ENCODE measurements around the gene FAR2. TPM values are rescaled to one million over a fixed set of nuclear protein-coding genes. Genes with fewer than 3 reads are reported as not detected.

Gene FAR2
- total and polyA plus RNA-seq, 4 donors, result 0.81 to 7.6 (median 3.1) TPM

DNA sequence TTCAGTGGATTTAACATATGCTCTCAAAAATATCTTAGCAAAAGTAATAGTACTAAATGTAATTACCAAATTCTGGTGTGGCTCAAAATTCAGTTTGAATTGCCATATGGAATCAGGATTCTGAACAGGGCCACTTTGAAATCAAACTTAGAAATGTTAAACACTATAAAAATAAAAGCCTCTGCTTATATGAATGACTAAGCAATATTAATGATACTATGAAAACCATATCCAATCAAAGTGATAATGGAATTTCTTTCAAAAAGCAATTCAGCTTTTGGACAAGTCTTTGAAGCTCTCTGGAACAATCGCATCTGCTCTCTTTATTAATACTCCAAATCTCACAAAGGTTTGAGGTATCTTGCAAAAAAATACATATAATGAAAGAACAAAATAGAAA, 180.3 kb downstream of the FAR2 start:
- 98% methylated on average over 1 of the region's 1 CpG for WGBS
- no peak overlapping the region for H3K9ac ChIP-seq (ENCODE audit: low read depth in 1 of 2, low read length in 2 of 2)
- H3K27ac ChIP-seq (ENCODE audit: low read depth in 1 of 2, low read length in 2 of 2), result no peak overlapping the region
- TF ChIP-seq, protein P1, sequence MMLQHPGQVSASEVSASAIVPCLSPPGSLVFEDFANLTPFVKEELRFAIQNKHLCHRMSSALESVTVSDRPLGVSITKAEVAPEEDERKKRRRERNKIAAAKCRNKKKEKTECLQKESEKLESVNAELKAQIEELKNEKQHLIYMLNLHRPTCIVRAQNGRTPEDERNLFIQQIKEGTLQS (IDR thresholded peaks at IDR 0.05), result no peak
- no peak for TF ChIP-seq NR2F2 (IDR thresholded peaks at IDR 0.05)
- TF ChIP-seq RXRA (IDR thresholded peaks at IDR 0.05), result no peak
- TF ChIP-seq, protein P2, sequence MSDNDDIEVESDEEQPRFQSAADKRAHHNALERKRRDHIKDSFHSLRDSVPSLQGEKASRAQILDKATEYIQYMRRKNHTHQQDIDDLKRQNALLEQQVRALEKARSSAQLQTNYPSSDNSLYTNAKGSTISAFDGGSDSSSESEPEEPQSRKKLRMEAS (IDR thresholded peaks at IDR 0.05), result no peak
- TF ChIP-seq, protein P3, sequence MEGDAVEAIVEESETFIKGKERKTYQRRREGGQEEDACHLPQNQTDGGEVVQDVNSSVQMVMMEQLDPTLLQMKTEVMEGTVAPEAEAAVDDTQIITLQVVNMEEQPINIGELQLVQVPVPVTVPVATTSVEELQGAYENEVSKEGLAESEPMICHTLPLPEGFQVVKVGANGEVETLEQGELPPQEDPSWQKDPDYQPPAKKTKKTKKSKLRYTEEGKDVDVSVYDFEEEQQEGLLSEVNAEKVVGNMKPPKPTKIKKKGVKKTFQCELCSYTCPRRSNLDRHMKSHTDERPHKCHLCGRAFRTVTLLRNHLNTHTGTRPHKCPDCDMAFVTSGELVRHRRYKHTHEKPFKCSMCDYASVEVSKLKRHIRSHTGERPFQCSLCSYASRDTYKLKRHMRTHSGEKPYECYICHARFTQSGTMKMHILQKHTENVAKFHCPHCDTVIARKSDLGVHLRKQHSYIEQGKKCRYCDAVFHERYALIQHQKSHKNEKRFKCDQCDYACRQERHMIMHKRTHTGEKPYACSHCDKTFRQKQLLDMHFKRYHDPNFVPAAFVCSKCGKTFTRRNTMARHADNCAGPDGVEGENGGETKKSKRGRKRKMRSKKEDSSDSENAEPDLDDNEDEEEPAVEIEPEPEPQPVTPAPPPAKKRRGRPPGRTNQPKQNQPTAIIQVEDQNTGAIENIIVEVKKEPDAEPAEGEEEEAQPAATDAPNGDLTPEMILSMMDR (IDR thresholded peaks at IDR 0.05; ENCODE audit: low read depth, low read length, missing input control), result no peak
- TF ChIP-seq JUND (IDR thresholded peaks at IDR 0.05), result no peak
- TF ChIP-seq FOXA2 (IDR thresholded peaks at IDR 0.05), result no peak
- TF ChIP-seq FOXA1 (IDR thresholded peaks at IDR 0.05), result no peak
- TF ChIP-seq YY1 (IDR thresholded peaks at IDR 0.05), result no peak
- no peak for TF ChIP-seq GABPA (IDR thresholded peaks at IDR 0.05 in 1 of 2, conservative IDR thresholded peaks at IDR 0.05 in 1 of 2)
- no peak for TF ChIP-seq SP1 (IDR thresholded peaks at IDR 0.05)
- TF ChIP-seq HNF4A (conservative IDR thresholded peaks at IDR 0.05), result no peak
- TF ChIP-seq, protein P4, sequence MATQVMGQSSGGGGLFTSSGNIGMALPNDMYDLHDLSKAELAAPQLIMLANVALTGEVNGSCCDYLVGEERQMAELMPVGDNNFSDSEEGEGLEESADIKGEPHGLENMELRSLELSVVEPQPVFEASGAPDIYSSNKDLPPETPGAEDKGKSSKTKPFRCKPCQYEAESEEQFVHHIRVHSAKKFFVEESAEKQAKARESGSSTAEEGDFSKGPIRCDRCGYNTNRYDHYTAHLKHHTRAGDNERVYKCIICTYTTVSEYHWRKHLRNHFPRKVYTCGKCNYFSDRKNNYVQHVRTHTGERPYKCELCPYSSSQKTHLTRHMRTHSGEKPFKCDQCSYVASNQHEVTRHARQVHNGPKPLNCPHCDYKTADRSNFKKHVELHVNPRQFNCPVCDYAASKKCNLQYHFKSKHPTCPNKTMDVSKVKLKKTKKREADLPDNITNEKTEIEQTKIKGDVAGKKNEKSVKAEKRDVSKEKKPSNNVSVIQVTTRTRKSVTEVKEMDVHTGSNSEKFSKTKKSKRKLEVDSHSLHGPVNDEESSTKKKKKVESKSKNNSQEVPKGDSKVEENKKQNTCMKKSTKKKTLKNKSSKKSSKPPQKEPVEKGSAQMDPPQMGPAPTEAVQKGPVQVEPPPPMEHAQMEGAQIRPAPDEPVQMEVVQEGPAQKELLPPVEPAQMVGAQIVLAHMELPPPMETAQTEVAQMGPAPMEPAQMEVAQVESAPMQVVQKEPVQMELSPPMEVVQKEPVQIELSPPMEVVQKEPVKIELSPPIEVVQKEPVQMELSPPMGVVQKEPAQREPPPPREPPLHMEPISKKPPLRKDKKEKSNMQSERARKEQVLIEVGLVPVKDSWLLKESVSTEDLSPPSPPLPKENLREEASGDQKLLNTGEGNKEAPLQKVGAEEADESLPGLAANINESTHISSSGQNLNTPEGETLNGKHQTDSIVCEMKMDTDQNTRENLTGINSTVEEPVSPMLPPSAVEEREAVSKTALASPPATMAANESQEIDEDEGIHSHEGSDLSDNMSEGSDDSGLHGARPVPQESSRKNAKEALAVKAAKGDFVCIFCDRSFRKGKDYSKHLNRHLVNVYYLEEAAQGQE (IDR thresholded peaks at IDR 0.05), result no peak
- no peak for TF ChIP-seq HNF4G (IDR thresholded peaks at IDR 0.05)
- TF ChIP-seq EGR1 (IDR thresholded peaks at IDR 0.05; ENCODE audit: low read depth in 2 of 2), result no peak
- TF ChIP-seq, protein P5, sequence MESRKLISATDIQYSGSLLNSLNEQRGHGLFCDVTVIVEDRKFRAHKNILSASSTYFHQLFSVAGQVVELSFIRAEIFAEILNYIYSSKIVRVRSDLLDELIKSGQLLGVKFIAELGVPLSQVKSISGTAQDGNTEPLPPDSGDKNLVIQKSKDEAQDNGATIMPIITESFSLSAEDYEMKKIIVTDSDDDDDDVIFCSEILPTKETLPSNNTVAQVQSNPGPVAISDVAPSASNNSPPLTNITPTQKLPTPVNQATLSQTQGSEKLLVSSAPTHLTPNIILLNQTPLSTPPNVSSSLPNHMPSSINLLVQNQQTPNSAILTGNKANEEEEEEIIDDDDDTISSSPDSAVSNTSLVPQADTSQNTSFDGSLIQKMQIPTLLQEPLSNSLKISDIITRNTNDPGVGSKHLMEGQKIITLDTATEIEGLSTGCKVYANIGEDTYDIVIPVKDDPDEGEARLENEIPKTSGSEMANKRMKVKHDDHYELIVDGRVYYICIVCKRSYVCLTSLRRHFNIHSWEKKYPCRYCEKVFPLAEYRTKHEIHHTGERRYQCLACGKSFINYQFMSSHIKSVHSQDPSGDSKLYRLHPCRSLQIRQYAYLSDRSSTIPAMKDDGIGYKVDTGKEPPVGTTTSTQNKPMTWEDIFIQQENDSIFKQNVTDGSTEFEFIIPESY (IDR thresholded peaks at IDR 0.05), result no peak
- TF ChIP-seq RAD21 (IDR thresholded peaks at IDR 0.05), result no peak
- no peak for TF ChIP-seq TAF1 (conservative IDR thresholded peaks at IDR 0.05)
- H3K27me3 ChIP-seq (ENCODE audit: control insufficient read depth in 4 of 4, insufficient read depth in 4 of 4, low read length in 3 of 4), result no peaks in the 10 kb centered on the region
- no peak overlapping the region for H3K4me3 ChIP-seq (ENCODE audit: low read depth in 1 of 3, low read length in 3 of 3)
- DNase-seq (ENCODE audit: low spot score), result no peak
- H3K4me1 ChIP-seq (ENCODE audit: control insufficient read depth in 4 of 4, insufficient read depth in 4 of 4, low read length in 3 of 4), result peaks cover 0 to 1% (median 0%) of the 10 kb centered on the region in 4 donors
- peaks cover 0 to 4% (median 0%) of the 10 kb centered on the region in 4 donors for H3K36me3 ChIP-seq (ENCODE audit: control insufficient read depth in 4 of 4, insufficient read depth in 3 of 4, low read depth in 1 of 4, low read length in 3 of 4)
- no peaks in the 10 kb centered on the region for H3K9me3 ChIP-seq (ENCODE audit: control insufficient read depth in 4 of 4, low read length in 3 of 4)
